ENCODE measurements around the gene ZNRD2.

DNA sequence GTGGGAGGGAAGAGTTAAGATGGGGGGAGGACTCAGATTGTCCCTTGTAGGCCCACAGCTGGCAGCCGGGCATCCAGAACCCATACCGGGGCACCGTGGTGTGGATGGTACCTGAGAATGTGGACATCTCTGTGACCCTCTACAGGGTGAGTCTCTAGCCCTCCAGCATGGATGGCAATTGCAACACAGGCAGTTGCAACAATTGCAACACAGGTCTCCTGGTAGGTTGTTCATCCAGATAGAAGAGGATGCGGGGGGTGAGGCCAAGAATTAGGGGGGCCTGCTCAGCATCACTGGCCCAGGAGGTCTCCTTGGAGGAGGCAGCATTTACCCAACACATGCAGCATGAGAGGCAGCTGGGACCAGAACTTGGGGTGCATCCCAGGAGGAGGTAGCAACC lies 9.0 kb downstream of the ZNRD2 start:
- TF ChIP-seq CTCF (IDR thresholded peaks at IDR 0.05) = no peak
- no peak for TF ChIP-seq POLR2A (IDR thresholded peaks at IDR 0.05)
